NB4 (cell line): ENCODE results near the gene KLF7.

Experiments used
- CTCF ChIP-seq: IDR thresholded peaks from one replicate; pipeline ENCODE4 v1.5.1; 2012; ENCODE audit warnings: low read depth, low read length
- MAX ChIP-seq: IDR thresholded peaks from 2 replicates; pipeline ENCODE4 v1.6.1; 2011; ENCODE audit warnings: low read depth, low read length
- MYC ChIP-seq: IDR thresholded peaks from 2 replicates; pipeline ENCODE4 v1.6.1; 2011; ENCODE audit warnings: low read depth, low read length
- POLR2A ChIP-seq: IDR thresholded peaks from 2 replicates; pipeline ENCODE4 v1.6.1; 2011; ENCODE audit warnings: mild to moderate bottlenecking; ENCODE audit not compliant: insufficient read length; ENCODE audit errors: extremely low read depth

DNA sequence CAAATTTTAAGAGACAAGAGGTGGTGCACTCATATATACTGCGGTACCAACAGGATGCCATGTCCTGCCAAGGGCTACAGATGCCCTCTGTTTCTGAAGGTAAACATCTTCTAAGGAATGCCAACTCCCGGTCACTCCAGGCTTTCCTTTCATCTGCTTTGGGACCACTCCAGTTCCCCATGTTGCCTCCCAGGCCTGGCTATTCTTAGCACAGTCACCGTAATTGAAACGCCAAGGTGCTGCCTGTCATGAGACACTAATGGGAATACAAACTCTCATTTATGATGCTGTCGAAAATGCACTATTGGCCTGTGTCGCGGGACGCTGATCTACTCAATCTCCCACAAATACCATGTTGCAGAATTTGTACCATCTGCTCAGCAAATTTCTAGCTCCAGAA is 79.6 kb downstream of the KLF7 start:
- TF ChIP-seq CTCF (no peak), POLR2A (no peak), MYC (no peak), MAX (no peak)
